ENCODE data around the gene AP2A2.

The AP2A2 gene

DNA sequence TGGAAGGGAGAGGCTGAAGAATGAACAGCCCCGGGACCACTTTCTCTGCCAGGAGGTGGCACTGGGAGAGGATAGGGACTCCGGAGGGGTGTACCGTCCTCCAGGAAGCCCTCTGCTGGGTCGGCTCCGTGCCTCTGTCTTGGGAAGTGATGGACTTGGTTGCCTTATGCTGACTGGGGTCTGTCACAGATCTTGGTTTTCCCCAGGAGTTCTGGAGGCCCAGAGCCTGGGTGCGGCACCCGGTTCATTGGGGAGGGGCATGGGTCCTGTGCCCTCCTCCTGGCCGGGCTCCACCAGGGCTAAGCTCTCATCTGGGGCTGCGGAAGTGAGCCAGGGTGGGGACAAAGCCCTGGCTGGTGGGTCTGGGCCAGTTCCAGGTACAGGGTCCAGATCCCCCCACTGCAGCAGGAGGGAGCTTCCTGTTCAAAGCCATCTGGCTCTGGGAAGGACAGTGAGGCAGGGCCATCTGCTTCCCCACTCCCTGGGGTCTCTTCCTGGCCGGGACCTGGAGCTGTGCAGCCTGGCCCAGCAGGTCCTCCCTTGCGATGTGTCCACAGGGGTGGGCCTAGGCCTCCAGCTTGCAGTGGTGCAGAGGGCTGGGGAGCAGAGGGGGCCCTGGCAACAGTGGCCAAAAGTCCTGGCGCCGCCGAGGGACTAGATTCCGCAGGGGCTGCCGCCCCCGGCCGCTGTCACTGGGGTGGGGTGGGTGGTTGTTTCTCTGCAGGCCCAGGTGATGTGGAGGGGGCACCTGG is 1.1 kb upstream of the AP2A2 start:
- DNase-seq (ENCODE audit: low read depth in 2 of 2) = no peak

- no peak for DNase-seq (ENCODE audit: low read depth in 2 of 2)
Measured at GRCh38 chr11:925158-925495, 543 bp upstream of the AP2A2 start.

GRCh38 chr11:926341-926916 is 759 bp downstream of the AP2A2 start:
- DNase-seq (ENCODE audit: low read depth in 2 of 2) = no peak

DNA sequence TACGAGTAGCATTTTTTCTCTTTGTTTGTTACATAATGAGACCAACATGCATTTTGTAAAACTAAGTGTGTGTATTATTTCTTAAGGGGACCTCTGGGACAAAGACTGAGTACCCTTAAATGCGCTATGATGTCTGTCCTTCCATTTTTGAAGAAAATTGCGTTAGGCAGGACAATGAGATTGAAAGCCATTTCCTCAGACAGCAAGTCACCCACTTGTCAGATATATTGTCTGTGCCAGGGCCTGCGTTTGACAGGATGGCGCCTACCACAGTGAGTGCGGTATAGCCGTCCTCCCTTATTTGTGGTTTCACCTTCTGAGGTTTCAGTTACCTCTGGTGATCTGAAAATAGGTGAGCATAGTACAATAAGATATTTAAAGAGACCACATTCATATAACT is 2.2 kb downstream of the AP2A2 start:
- no peak for DNase-seq (ENCODE audit: low read depth in 2 of 2)

GRCh38 chr11:928786-929185 is 3.1 kb downstream of the AP2A2 start:
- DNase-seq (ENCODE audit: low read depth in 2 of 2) = no peak

- DNase-seq (ENCODE audit: low read depth in 2 of 2) = no peak
Measured at GRCh38 chr11:929405-929804, 3.7 kb downstream of the AP2A2 start.

GRCh38 chr11:931385-931784 is 5.7 kb downstream of the AP2A2 start:
- DNase-seq (ENCODE audit: low read depth in 2 of 2) = no peak

- DNase-seq (ENCODE audit: low read depth in 2 of 2) = no peak
Measured at GRCh38 chr11:932435-932834, 6.8 kb downstream of the AP2A2 start.

- no peak for DNase-seq (ENCODE audit: low read depth in 2 of 2)
Measured at GRCh38 chr11:933142-933851, 7.6 kb downstream of the AP2A2 start.

DNA sequence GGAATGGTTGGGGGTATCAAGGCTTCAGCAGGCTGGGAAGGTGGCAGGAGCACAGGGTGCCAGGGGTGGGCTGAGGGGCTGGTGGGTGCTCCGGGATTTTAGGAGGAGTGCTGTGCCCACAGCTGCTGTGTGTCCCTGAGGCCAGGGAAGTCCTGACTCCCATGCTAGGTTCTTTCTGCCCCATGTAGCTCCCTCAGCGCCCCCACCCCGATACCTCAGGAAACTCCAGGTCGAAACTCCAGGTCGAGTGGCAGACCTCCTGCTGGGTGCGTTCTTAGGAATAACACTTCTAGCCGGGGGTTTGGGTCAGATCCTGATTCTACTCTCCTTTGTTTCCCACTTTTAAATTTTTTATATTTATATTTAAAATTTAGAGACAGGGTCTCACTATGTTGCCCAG is 8.3 kb downstream of the AP2A2 start:
- no peak for DNase-seq (ENCODE audit: low read depth in 2 of 2)

DNA sequence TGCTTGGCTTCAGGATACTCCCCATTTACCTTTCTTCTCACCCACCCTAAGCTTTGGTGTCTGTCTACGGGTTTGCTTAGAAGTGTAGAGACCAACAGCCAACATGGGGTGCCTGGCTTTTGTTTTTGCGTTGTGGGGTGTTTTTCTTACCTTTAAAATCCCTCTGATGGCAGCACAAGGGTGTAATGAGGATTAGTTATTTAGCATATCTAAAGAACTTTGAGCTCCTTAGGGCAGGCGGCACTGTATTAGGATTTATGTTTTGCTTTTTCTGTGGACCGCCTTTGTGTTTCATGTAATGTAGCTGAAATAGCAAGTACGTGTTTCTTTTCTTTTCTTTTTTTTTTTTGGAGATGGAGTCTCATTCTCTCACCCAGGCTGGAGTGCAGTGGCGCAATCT is 8.9 kb downstream of the AP2A2 start:
- DNase-seq (ENCODE audit: low read depth in 2 of 2) = no peak

GRCh38 chr11:936199-936598 is 10.5 kb downstream of the AP2A2 start:
- DNase-seq (ENCODE audit: low read depth in 2 of 2) = no peak

DNA sequence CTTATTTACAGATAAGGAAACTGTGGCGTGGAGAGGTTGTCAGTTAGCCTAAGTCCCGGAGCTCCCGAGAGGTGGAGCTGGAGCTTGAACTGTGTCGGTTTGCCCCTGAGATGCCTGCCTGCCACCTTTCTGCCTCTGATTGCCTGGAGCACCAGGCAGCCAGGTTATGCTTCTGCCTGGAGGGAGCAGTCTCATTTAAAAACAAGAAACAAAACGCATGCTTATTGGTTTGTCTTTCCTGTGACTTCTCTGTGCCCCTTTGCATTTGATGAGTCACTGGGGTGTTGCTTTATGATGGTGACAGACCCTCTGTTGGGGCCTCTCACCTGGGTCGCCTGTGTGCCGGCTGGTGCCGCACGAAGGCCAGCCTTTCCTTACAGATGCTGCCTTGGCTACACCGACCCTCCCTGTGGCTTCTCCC is 12.2 kb downstream of the AP2A2 start:
- DNase-seq (ENCODE audit: low read depth in 2 of 2) = no peak

GRCh38 chr11:940496-941135 is 14.9 kb downstream of the AP2A2 start:
- no peak for DNase-seq (ENCODE audit: low read depth in 2 of 2)

DNA sequence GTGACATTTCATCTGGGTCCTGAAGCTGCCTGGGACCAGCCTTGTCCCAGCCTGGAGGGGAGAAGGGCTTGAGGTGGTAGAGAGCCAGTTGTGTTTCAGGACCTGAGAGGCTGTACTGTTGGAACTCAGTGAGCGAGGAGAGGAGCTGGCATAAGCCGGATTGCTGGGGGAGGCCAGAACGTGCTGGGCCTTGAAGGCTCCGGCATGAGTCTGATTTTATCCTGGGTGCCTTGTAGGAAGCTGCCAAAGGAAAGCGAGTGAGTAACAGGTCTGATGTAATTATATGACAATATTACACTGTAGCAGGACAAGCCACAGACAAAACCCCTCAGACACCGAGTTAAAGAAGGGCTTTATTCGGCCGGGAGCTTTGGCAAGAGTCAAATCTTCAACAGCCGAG is 17.2 kb downstream of the AP2A2 start:
- DNase-seq (ENCODE audit: low read depth in 2 of 2) = peak in 1 of 2 experiments; percentile 26

DNA sequence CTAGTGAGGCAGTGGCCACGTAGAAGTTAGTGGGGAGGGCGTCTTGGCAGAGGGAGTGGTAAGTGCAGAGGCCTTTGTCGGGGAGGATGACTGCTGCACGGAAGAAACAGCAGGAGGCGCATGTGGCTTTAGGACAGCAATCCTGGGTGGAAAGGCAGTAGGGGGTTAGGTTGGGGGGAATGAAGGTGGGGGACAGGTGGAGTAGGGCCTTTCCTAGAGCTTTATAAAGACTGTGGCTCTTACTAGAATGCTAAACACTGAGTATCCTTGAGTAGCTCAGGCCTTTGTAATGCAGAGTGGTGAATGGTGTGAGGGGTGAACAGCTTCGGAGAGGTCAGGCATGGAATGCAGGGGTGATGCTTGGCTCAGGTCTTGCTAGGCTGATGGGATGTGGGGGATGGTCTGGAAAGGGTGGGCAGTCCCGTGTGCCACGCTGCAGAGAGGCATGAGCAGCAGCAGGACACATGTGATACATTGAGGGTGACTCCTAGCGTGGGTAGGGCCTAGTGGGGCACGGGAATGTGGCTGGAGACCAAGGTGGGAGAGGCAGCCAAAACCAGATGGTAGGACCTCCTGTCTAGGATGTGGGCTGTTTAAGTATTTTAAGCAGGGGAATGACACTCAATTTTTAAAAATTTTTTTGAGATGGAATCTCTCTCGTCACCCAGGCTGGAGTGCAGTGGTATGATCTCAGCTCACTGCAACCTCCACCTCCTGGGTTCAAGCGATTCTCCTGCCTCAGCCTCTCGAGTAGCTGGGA is 19.2 kb downstream of the AP2A2 start:
- no peak for DNase-seq (ENCODE audit: low read depth in 2 of 2)

GRCh38 chr11:945986-946385 is 20.3 kb downstream of the AP2A2 start:
- no peak for DNase-seq (ENCODE audit: low read depth in 2 of 2)

DNA sequence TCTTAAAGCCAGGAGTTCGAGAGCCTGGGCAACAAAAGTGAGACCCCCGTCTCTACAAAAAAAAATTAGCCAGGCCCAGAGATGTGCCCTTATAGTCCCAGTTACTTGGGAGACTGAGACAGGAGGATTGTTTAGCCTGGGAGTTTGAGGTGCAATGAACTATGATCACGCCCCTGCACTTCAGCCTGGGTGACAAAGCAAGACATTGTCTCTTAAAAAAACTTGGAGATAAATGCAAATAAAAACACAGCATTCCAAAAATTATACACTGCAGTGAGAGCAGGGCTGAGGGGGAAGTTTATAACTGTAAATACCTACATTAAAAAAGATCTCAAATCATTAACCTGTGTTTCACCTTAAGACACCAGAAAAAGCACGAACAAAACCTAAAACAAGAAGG is 22.1 kb downstream of the AP2A2 start:
- no peak for DNase-seq (ENCODE audit: low read depth in 2 of 2)

GRCh38 chr11:951507-951906 is 25.8 kb downstream of the AP2A2 start:
- DNase-seq (ENCODE audit: low read depth in 2 of 2) = no peak

- no peak for DNase-seq (ENCODE audit: low read depth in 2 of 2)
Measured at GRCh38 chr11:952406-953385, 27.0 kb downstream of the AP2A2 start.

DNA sequence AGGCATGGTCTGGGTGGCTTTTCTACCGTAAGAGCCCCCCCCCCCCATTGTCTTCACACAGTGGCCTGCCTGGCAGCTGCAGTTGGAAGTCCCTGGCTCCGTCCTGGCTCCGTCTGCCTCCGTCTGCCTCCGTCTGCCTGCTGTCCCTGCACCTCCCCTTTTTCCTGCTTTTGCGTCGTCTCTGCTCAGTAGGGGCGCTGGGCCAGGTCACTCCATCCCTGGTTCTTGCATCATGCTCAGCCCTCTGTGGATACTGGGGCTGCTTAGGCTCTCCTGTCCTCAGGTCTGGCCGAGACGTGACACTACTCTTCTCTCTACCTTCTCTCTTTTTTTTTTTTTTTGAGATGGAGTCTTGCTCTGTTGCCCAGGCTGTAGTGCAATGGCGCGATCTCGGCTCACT is 27.8 kb downstream of the AP2A2 start:
- no peak for DNase-seq (ENCODE audit: low read depth in 2 of 2)
